ENCODE data around the gene DOK6. TPM values are rescaled to one million over a fixed set of nuclear protein-coding genes. Genes with fewer than 3 reads are reported as not detected.

The DOK6 gene
- total and polyA plus RNA-seq, 9 of the 15 experiments (the other 6 are each of a cell fraction or from before 2014, with no cell fraction given) = not detected

- Histone ChIP-seq H3K79me2 (ENCODE audit: control insufficient read depth, insufficient read depth, low read length) (no peaks in the 10 kb centered on the region), H3K27me3 (ENCODE audit: control insufficient read depth in 2 of 2, insufficient read depth in 2 of 2, low read length in 2 of 2) (no peaks in the 10 kb centered on the region), H3K4me1 (replicated peaks in 1 of 2; ENCODE audit: control insufficient read depth in 2 of 2, insufficient read depth in 2 of 2, low read length in 2 of 2) (no peaks in the 10 kb centered on the region), H3K4me3 (no peak overlapping the region), H4K20me1 (replicated peaks; ENCODE audit: control insufficient read depth, insufficient read depth, low read length) (no peaks in the 10 kb centered on the region), H3K4me2 (ENCODE audit: insufficient read depth, low read length) (no peak overlapping the region), H3K27ac (ENCODE audit: extremely low read depth, low read depth, low read length) (no peak overlapping the region), H3K9me3 (replicated peaks; ENCODE audit: control insufficient read depth, insufficient read depth, low read depth, low read length) (no peaks in the 10 kb centered on the region), H3K9me1 (ENCODE audit: control insufficient read depth, insufficient read depth, low read length) (no peaks in the 10 kb centered on the region), H3K9ac (ENCODE audit: insufficient read depth in 1 of 2, low read depth in 2 of 2, low read length in 2 of 2) (no peak overlapping the region), H2AFZ (ENCODE audit: low read depth, low read length) (no peak overlapping the region), H3K36me3 (ENCODE audit: control insufficient read depth, insufficient read depth, low read length) (no peaks in the 10 kb centered on the region)
- in situ Hi-C loops (cut with MboI) = no loop called here
- intact Hi-C loops (cut with micrococcal nuclease) = no loop called here
- ChIA-PET POLR2A (interaction anchor here (0.8 to 1.9 kb wide), 4 partner anchors 15 to 214 kb away, joined by 3 to 4 read pairs (median 3); no protein-coding TSS in a partner anchor), CTCF (ENCODE audit: low intra/inter-chr PET ratio) (no interaction called here)
- no TSS peak for BruUV-seq (replicated peaks)
- FAIRE-seq (no peak), DNase-seq (ENCODE audit: extremely low read depth in 1 of 4, low spot score in 3 of 4) (no peak), ATAC-seq (no peak)
- no peak for TF ChIP-seq AFF1 (IDR thresholded peaks at IDR 0.05; ENCODE audit: low read depth in 1 of 2, partially characterized antibody in 2 of 2)
- TF ChIP-seq KLF1 (tag; IDR thresholded peaks at IDR 0.05) = no peak
- TF ChIP-seq, protein P1, sequence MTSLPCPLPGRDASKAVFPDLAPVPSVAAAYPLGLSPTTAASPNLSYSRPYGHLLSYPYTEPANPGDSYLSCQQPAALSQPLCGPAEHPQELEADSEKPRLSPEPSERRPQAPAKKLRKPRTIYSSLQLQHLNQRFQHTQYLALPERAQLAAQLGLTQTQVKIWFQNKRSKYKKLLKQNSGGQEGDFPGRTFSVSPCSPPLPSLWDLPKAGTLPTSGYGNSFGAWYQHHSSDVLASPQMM (CRISPR knock-in tag; IDR thresholded peaks at IDR 0.05) = no peak
- no peak for TF ChIP-seq SREBF1 (IDR thresholded peaks at IDR 0.05; ENCODE audit: borderline replicate concordance, low read depth, low read length)
- no peak for TF ChIP-seq SLC30A9 (CRISPR knock-in tag; IDR thresholded peaks at IDR 0.05)
- TF ChIP-seq ZNF436 (CRISPR knock-in tag; IDR thresholded peaks at IDR 0.05) = no peak
- TF ChIP-seq CBX2 (IDR thresholded peaks at IDR 0.05; ENCODE audit: insufficient read depth, low read length, poor library complexity, severe bottlenecking) = no peak
- TF ChIP-seq TEAD1 (CRISPR knock-in tag; IDR thresholded peaks at IDR 0.05) = no peak
- 0% methylated on average over 2 of the region's 2 CpGs for WGBS (ENCODE audit: insufficient coverage, low coverage, missing lambda C conversion rate)
These were observed 258.0 kb downstream of the DOK6 start for GRCh38 chr18:69658685-69659084.
